Testis (tissue), 3 donors: ENCODE data around the gene AGFG2. TPM values are rescaled to one million over a fixed set of nuclear protein-coding genes. Genes with fewer than 3 reads are reported as not detected.
"Not testable (repeated sequence)": the region's sequence is repeated elsewhere in the genome, so short reads cannot be mapped to it uniquely, and the experiment has no call there.

ENCODE experiments used
- DNase-seq: peaks from one replicate; pipeline ENCODE4 v3.0.0-alpha.2; 2019
- H3K27ac ChIP-seq, 2 donors: fragments of 200-600 bp; sonication (generic); one replicate each; pipeline ENCODE4 v1.5.1; 2019
- H3K27me3 ChIP-seq: fragments of 200-600 bp; sonication (generic); one replicate; pipeline ENCODE4 v1.5.1; 2019
- H3K36me3 ChIP-seq: fragments of 200-600 bp; sonication (generic); one replicate; pipeline ENCODE4 v1.5.1; 2017; ENCODE audit warnings: low read depth; ENCODE audit errors: missing control alignments
- H3K4me1 ChIP-seq: fragments of 200-600 bp; sonication (generic); one replicate; pipeline ENCODE4 v1.5.1; 2019
- H3K4me3 ChIP-seq, 2 donors: fragments of 200-600 bp; sonication (generic); one replicate each; pipeline ENCODE4 v1.5.1; 2017 to 2019
- H3K9me3 ChIP-seq: fragments of 200-600 bp; sonication (generic); one replicate; pipeline ENCODE4 v1.5.1; 2017
- POLR2A ChIP-seq: fragments of 450-650 bp; IDR thresholded peaks from one replicate; pipeline ENCODE4 v1.6.1; 2017; ENCODE audit warnings: antibody characterized with exemption, mild to moderate bottlenecking, moderate library complexity
- WGBS, 2 donors: methylation state at CpG; one replicate each; pipeline ENCODE4 v1.1.5; 2018; 5-methylcytosine and 5-hydroxymethylcytosine counted together
- intact Hi-C: fragments of 100-400 bp; cut with DNase I; formaldehyde crosslinking; loops from one replicate; pipeline ENCODE4 v1.15.1; 2023; ENCODE audit warnings: low total_unique reads
- polyA plus RNA-seq: library from polyadenylated mRNA; stranded (reverse); fragments of 350-450 nt; fragmentation: Illumina TruSeq; extraction: RNeasy Lipid Tissue Mini Kit (QIAGEN cat#74804); gene quantifications from one replicate; pipeline ENCODE4 v1.2.3, GENCODE V29; 2014; ENCODE audit warnings: low read depth, low replicate concordance; ENCODE audit not compliant: insufficient read depth
- total RNA-seq, 2 donors: library from RNA; depleted of rRNA; stranded (reverse); fragments of >200 nt; gene quantifications; one replicate each; pipeline ENCODE4 v1.2.3, GENCODE V29; 2016
- TF ChIP-seq, protein P1 (sequence below), 3 experiments: fragments of 450-650 bp in 2 of 3; fragments of 200-600 bp in 1 of 3; sonication (generic) in 1 of 3; IDR thresholded peaks; one replicate each; pipeline ENCODE4 v1.5.1; 2016 to 2019; ENCODE audit warnings: antibody characterized with exemption in 3 of 3, mild to moderate bottlenecking in 2 of 3, moderate library complexity in 1 of 3

The AGFG2 gene
- total and polyA plus RNA-seq, 3 donors from 2014 or later: 51.4 to 67.2 (median 62.0) TPM

- Histone ChIP-seq H3K27ac (peak overlapping the region; percentile 90 to 92), H3K4me1 (peaks cover 54% of the 10 kb centered on the region), H3K4me3 (no peak overlapping the region), H3K27me3 (no peaks in the 10 kb centered on the region), H3K9me3 (no peaks in the 10 kb centered on the region), H3K36me3 (no peaks in the 10 kb centered on the region)
- TF ChIP-seq POLR2A: no peak
- TF ChIP-seq, protein P1, sequence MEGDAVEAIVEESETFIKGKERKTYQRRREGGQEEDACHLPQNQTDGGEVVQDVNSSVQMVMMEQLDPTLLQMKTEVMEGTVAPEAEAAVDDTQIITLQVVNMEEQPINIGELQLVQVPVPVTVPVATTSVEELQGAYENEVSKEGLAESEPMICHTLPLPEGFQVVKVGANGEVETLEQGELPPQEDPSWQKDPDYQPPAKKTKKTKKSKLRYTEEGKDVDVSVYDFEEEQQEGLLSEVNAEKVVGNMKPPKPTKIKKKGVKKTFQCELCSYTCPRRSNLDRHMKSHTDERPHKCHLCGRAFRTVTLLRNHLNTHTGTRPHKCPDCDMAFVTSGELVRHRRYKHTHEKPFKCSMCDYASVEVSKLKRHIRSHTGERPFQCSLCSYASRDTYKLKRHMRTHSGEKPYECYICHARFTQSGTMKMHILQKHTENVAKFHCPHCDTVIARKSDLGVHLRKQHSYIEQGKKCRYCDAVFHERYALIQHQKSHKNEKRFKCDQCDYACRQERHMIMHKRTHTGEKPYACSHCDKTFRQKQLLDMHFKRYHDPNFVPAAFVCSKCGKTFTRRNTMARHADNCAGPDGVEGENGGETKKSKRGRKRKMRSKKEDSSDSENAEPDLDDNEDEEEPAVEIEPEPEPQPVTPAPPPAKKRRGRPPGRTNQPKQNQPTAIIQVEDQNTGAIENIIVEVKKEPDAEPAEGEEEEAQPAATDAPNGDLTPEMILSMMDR (IDR thresholded peaks at IDR 0.05): no peak
- intact Hi-C loops: loop anchor here (1.0 kb wide), 1 partner anchor 37 kb away; no protein-coding TSS in a partner anchor
- DNase-seq: peak; percentile 84
- WGBS, 2 donors: 40 to 50% methylated on average over 2 to 3 of the region's 3 CpGs
These were observed 6.5 kb downstream of the AGFG2 start for GRCh38 chr7:100545360-100546128.

DNA sequence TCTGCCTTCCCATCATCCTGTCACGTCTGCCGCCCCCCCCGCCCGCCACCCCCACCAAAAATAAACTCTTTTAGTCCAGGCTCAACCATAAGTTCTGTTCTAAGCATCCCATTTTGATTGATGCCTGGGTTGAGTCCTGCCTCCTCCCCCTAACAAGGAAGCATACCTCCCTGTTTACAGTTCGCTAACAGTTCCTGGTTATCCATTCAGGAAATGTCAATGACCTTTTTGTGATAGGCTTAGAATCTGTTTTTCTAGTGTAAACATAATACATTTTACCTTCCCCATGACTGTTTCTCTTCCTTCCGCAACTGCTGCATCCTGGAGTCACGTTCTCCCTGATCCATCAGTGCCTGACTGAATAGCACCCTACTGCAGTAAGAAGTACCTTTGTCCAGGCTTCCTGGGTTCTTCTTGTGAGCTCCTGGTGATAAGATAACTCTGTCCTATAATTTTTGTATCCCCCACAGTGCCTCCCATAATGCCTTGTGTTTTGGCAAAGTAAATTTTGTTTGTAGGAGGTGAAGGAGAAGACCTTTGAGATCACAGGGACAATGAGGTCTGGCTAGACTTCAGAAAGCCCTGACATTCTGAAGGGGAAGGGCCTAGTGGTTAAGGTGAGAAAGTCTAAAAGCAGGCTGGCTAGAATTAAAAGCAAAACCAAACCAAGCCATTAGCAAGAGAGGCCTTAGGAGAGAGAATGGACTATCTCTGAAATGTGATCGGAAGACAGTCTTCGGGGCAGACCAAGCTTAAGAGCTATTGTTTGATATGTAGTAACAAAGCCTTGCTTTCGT, 7.3 kb downstream of the AGFG2 start:
- peaks cover 54% of the 10 kb centered on the region for H3K4me1 ChIP-seq
- no peak for DNase-seq

GRCh38 chr7:100546926-100547800, 8.2 kb downstream of the AGFG2 start:
- intact Hi-C loops: loop anchor here (1.0 kb wide), 1 partner anchor 35 kb away; no protein-coding TSS in a partner anchor
- no peak for DNase-seq

More for the DNA sequence above, 7.3 kb downstream of the AGFG2 start:
- WGBS, 2 donors: 33 to 39% methylated on average over 10 of the region's 10 CpGs
- H3K9me3 ChIP-seq: no peaks in the 10 kb centered on the region
- intact Hi-C loops: loop anchor here (1.0 kb wide), 1 partner anchor 36 kb away; no protein-coding TSS in a partner anchor
- no peak overlapping the region for H3K4me3 ChIP-seq
- H3K36me3 ChIP-seq: no peaks in the 10 kb centered on the region
- TF ChIP-seq POLR2A: no peak
- TF ChIP-seq, protein P1 (IDR thresholded peaks at IDR 0.05): peak in 1 of 3 experiments; percentile 4
- peak overlapping the region; percentile 90 to 92 for H3K27ac ChIP-seq
- H3K27me3 ChIP-seq: no peaks in the 10 kb centered on the region

DNA sequence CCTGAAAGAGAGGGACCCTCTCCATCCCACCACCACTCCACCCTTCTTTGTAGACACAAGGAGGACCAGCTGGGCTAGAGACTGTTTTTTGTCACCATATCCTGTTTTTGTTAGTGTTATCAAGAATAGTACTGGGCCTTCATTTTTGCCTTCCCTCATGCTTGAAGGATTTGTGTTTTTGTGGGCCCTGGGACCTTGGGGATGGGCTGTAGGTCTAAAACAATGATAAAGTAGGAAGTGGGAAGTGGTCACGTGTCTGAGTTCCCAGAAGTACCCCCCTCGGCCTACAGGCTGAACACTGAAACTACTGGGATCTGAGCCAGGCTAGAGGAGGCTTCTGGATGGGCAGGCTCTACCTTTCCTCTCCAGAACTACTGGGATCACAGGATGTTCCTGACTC, 8.9 kb downstream of the AGFG2 start:
- Histone ChIP-seq H3K36me3 (no peaks in the 10 kb centered on the region), H3K4me3 (no peak overlapping the region), H3K27ac (peak overlapping the region; percentile 90 to 92), H3K27me3 (no peaks in the 10 kb centered on the region), H3K9me3 (no peaks in the 10 kb centered on the region), H3K4me1 (peaks cover 54% of the 10 kb centered on the region)
- WGBS, 2 donors: 15 to 39% methylated on average over 2 of the region's 2 CpGs
- intact Hi-C loops: no loop called here
- TF ChIP-seq POLR2A: no peak
- TF ChIP-seq, protein P1 (IDR thresholded peaks at IDR 0.05): no peak
- peak; percentile 52 for DNase-seq

More at GRCh38 chr7:100546926-100547800, 8.2 kb downstream of the AGFG2 start:
- Histone ChIP-seq H3K4me3 (no peak overlapping the region), H3K27ac (peak overlapping the region; percentile 90 to 92), H3K27me3 (no peaks in the 10 kb centered on the region), H3K36me3 (no peaks in the 10 kb centered on the region), H3K9me3 (no peaks in the 10 kb centered on the region), H3K4me1 (peaks cover 54% of the 10 kb centered on the region)
- TF ChIP-seq POLR2A: no peak
- TF ChIP-seq, protein P1 (IDR thresholded peaks at IDR 0.05): no peak
- 37 to 48% methylated on average over 9 of the region's 9 CpGs for WGBS, 2 donors

DNA sequence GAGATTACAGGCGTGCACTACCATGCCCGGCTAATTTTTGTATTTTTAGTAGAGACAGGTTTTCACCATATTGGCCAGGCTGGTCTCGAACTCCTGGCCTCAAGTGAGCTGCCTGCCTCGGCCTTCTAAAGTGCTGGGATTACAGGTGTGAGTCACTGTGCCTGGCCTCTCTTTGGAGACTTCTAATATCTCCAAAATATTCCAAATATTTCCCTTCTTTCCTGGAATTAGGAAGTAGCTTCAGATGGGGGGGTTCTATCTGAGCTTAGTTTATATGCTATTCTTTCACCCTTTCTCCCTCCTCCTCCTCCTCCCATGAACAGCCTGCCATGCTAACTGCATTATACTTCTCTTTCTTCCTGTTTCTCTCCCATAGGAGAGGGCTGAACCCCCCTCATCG, 9.4 kb downstream of the AGFG2 start:
- H3K4me3 ChIP-seq, intact Hi-C loops, H3K9me3 ChIP-seq, DNase-seq, H3K36me3 ChIP-seq, H3K27me3 ChIP-seq: not testable (repeated sequence)
- 75 to 76% methylated on average over 4 to 5 of the region's 5 CpGs for WGBS, 2 donors
- peaks cover 54% of the 10 kb centered on the region for H3K4me1 ChIP-seq
- peak overlapping the region; percentile 90 to 92 for H3K27ac ChIP-seq
